H1 (cell line): ENCODE measurements around the gene RNF144A. TPM values are rescaled to one million over a fixed set of nuclear protein-coding genes. Genes with fewer than 3 reads are reported as not detected.

Source experiments
- CHD7 ChIP-seq: fragments of 300-600 bp; sonication (generic); IDR thresholded peaks from 2 replicates; pipeline ENCODE4 v1.7.1; 2012; ENCODE audit warnings: low read length, moderate library complexity, mild to moderate bottlenecking, inconsistent platforms; ENCODE audit not compliant: insufficient replicate concordance
- EGR1 ChIP-seq: IDR thresholded peaks from 2 replicates; pipeline ENCODE4 v1.6.1; 2011; ENCODE audit warnings: low read depth, low read length, borderline replicate concordance
- GTF2F1 ChIP-seq: IDR thresholded peaks from 2 replicates; pipeline ENCODE4 v1.6.1; 2012; ENCODE audit warnings: low read depth, low read length, improper control_type of control experiment, borderline replicate concordance
- NANOG ChIP-seq: IDR thresholded peaks from 2 replicates; pipeline ENCODE4 v1.6.1; 2011; ENCODE audit warnings: low read length, low read depth, mild to moderate bottlenecking, inconsistent platforms; ENCODE audit not compliant: insufficient read depth, poor library complexity, severe bottlenecking
- TCF12 ChIP-seq: IDR thresholded peaks from 2 replicates; pipeline ENCODE4 v1.6.1; 2011; ENCODE audit warnings: low read depth, mild to moderate bottlenecking, low read length
- polyA plus RNA-seq, 7 experiments: library from polyadenylated mRNA; depleted of rRNA in 3 of 7; stranded (reverse) in 5 of 7; unstranded in 2 of 7; fragments of >200 nt in 5 of 7; fragments of 200-250 nt in 2 of 7; gene quantifications; 1 replicate in 5 of 7; 2 replicates in 1 of 7; 4 replicates in 1 of 7; pipeline versions ENCODE4 v1.2.1 to v1.2.3, GENCODE V29; 2011 to 2013; ENCODE audit warnings: missing spikeins in 2 of 7, mixed read lengths in 2 of 7
- total RNA-seq: library from RNA; stranded (reverse); fragmentation: NEBNext Ultra II Directional; extraction: Animal tissue kit (Norgen Biotek cat#: 25700); gene quantifications from 2 replicates; pipeline ENCODE4 v1.2.1, GENCODE V29; 2021

RNF144A gene
- total and polyA plus RNA-seq, 2 of the 8 experiments (the other 6 are each of a cell fraction or from before 2014, with no cell fraction given) = 14.0 to 15.0 TPM

- no peak for TF ChIP-seq CHD7
- TF ChIP-seq EGR1 = no peak
- TF ChIP-seq GTF2F1 = no peak
- no peak for TF ChIP-seq NANOG
- no peak for TF ChIP-seq TCF12
These were observed 116.1 kb downstream of the RNF144A start (continued) for GRCh38 chr2:7033136-7033960.
